Loucy (cell line): Measurements from ENCODE around the gene CC2D2A.

Experiments
- CTCF ChIP-seq: fragments of 200-600 bp; sonication (generic); conservative IDR thresholded peaks from 2 replicates; pipeline ENCODE4 v1.5.1; 2014; ENCODE audit warnings: mild to moderate bottlenecking, antibody characterized with exemption, low read length
- EZH2phosphoT487 ChIP-seq: fragments of 200-600 bp; IDR thresholded peaks from 2 replicates; pipeline ENCODE4 v1.6.1; 2018; ENCODE audit warnings: antibody characterized with exemption, mild to moderate bottlenecking, moderate library complexity, borderline replicate concordance

- TF ChIP-seq CTCF = no peak
- TF ChIP-seq EZH2phosphoT487 = no peak
These were observed 168.7 kb downstream of the CC2D2A start for GRCh38 chr4:15638418-15638817.
